Fibroblast of the conjunctiva (primary cell): ENCODE results near the gene VTI1A.

Experiments
- DNase-seq: peaks from one replicate; pipeline ENCODE4 v3.0.0-alpha.2; 2010; ENCODE audit warnings: low read depth

Gene VTI1A

DNA sequence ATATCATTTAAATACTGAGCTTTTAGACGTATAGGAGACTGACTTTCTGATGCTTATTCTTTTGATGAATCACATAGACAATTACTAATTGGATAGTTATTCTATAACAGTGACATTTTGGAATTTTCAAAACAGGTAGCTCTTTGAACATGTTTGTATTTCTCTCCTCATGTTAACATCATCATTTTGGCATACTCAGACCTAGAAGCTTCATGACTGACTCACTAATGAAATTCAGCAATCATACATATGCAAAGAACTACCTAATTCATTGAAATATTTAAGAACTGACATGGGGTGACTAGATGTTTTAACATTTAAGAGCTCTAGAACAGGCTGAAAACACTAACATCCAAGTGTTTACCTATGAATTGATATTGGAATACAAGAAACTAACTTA, 192.3 kb downstream of the VTI1A start:
- no peak for DNase-seq

DNA sequence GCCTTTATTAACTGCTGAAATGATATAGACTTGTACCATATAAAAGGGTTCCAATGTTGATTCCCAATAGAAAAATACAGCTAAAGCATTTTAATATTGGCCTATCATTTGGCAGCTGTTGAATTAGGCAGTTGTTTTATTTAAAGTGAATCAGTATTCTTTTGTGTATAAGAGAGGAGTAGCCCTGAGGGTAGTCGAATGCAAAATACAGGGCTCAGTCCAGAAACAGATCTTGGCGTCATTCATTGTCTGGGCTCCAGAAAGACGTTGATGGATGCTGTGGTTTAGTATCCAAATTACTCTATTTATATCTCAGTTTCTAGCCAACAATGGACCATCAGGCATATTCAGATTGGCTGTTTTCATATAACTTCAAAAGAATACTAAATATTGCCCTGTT, 193.6 kb downstream of the VTI1A start:
- no peak for DNase-seq

DNA sequence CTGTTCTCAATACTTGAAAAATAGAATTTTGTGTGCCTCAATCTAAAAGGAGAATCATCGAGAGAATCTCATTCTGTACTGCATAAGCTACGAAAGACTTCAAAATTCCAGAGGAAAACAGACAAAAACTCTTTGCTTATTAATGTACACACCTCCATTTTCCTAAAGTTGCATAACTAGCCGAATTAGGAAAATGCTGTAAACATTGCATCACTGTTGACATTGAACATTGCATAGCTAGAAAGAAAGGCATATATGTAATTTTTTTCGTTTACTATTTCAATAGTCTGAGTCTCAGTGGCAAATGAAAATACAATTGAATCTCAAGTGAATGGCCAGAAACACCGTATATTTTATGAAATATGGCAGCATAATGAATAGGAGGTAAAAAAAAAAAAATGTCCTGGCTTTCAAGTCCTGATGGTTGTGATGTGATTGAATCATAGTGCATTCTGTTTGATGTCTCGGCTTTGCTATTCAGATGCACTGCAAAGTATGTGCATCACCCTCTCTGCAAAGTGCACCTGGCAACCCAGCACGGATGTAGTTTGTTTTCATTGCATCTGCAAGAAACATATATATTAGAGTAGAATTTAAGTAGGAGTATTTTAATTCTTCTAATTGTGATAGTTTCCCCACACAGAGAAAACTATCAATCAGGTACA, 196.7 kb downstream of the VTI1A start:
- DNase-seq = no peak

DNA sequence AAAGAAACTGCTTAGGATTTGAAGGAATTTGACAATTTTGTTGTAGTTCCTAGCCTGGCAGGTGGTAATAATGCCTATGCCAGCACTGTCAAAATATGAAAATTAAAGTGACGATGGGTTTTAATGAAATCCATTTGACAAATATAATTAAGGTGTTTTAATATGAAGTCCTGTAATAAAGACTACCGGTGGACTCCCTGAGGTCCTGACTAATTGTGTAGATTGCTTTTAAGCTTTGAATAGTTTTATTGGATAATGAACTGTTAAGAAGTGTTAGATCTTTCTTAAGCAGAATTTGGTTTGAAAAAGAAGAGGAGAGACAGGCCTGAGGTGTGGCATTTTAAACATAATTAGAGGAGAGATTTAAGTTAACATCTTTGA, 197.2 kb downstream of the VTI1A start:
- no peak for DNase-seq

DNA sequence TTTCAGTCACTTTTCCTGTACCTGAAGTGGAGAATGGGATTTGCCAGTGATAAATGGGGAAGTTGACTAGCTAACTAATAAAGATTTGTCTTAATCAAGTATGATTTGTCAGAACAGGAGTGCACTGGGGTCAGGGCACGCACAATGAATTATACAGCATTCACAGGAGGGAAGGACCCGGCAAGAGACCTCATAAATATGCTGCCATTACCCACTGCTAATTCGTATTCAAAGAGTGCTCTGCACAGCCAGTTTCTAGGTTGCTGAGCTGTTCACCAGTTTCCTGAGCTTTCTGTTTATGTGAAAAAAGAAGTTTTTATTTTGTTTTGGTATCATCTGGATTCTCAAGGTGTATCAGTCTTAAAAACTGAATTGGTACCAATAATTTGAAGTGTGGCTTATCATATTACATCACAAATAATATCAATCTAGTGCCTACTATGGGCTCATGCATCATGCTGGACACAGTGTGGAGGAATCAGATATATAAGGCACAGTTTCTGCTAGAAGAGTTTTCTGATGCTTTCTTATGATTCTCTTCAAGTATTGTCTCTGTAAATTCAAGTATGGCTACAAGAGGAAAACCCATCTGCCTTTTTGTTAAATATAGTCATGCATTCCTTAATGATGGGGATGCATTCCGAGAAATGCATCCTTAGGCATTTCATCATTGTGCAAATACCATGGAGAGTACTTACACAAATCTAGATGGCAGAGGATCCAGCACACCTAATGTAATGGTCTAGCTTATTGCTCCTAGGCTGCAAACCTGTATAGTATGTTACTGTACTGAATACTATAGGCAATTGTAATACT, 202.2 kb downstream of the VTI1A start:
- DNase-seq = no peak

DNA sequence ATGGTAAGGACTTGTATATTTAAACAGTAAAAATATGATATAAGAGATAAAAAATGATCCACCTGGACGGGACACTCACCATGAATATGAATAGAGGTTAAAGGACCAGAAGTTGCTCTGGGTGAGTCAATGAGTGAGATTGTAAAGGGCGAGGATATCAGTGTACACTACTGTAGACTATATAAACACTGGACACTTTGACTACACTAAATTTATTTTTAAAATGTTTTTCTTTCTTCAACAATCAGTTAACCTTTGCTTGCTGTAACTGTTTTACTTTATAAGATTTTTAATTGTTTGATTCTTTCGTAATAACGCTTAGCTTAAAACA, 202.8 kb downstream of the VTI1A start:
- no peak for DNase-seq

DNA sequence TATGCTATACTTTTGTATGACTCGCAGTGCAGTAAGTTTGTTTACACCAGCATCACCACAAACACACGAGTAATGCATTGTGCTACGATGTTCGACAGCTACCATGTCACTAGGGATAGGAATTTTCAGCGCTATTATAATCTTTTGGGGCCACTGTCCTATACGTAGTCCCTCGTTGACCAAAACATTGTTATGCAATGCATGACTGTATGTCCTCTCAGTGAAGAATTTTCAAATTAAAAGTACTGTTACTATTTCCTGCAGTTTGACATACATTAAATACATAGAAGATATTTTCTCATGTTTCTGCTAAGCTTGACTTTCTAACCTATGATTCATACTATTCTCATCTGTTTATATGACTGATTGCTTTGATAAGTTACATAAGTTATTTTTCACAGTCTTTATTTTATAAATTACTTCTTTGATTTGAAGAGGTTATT, 203.6 kb downstream of the VTI1A start:
- DNase-seq = no peak

DNA sequence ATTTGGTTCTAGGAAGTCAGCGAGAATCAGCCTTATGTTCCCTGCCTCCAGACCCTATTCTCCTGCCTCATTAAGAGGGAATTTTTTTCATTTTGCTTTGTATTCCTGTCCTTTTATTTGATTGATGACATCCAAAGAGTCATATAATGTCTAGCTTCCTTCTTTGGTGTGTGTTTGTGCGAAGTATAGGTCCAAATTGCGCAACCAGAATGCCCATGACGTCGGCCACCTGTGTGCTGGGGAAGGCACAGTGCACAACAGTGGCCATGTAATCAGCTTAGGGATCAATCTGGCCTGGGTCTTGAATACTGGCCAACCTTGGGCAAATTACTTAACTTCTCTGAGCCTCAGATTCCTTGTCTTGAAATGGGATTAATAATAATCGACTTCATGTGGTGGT, 206.2 kb downstream of the VTI1A start:
- no peak for DNase-seq

DNA sequence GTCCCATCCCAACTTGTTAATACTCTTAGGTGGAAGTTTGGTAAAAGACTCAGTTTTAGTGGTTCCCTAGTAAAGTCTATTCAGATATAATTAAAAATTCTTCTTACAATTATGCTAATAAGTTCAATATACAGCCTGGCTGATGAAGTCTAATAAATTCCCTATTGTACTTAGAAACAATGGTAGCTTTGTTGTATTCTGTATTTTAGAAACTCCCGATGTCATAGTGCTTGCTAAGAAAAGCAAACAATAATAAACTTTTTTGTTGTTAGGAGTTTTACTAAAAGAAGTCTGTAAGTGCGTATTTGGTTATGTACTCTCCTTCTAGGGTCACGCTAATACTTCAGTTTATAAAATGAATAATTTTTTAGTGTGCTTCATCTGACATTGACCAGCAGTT, 206.8 kb downstream of the VTI1A start:
- DNase-seq = no peak

DNA sequence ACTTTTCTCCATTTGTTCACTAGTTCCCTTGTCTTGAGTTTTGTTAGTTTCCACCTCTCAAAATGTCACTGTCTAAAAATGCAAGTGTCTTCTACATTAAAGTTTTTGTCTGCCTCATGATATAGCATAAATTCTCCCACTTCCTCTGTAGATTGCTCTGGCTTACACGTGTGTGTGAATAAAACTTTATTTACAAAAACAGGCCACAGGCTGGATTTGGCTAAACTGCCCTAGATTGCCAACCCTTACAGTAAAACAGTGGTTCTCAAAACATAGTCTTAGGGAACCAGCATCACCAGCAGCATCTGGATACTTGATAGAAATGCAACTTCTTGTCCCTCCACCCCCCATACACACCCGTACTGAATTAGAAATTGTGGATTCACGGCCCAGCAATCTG, 207.8 kb downstream of the VTI1A start:
- DNase-seq = no peak

DNA sequence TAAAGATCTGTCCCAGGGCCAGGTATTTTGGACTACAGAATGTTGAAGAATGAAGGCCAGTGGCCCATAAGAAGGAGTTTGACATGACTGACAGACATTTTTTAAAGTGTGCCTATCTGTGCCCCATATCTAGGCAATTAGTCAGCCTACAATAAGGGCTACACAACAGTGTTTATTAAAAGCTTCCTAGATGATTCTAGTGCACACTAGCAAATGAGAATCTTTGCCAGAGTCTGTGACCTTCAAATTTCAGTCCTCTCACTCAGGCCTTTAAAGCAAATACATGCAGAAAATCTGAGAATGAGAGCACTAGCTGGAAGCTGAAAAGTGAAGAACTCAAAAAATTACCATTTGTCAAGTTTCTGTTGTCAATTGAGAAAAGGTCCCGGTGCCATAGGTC, 208.7 kb downstream of the VTI1A start:
- no peak for DNase-seq

DNA sequence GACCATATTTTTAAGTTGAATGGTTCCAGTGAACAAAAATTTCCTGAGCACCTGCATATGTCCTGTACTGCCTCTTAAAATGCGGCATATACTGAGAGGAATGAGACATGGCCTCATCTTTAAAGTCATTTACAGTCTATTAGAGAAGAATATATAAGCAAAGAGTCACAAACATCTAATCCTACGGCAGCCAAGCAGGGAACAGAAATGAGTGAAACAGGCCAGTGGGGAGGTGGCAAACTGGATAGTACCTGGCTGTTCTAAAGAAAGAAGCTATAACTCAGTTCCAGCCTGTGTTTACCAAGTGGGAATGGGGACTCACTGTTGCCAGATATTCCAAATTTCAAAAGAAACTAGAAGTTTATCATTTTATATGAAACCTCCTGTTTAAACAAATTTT, 211.4 kb downstream of the VTI1A start:
- DNase-seq = no peak

DNA sequence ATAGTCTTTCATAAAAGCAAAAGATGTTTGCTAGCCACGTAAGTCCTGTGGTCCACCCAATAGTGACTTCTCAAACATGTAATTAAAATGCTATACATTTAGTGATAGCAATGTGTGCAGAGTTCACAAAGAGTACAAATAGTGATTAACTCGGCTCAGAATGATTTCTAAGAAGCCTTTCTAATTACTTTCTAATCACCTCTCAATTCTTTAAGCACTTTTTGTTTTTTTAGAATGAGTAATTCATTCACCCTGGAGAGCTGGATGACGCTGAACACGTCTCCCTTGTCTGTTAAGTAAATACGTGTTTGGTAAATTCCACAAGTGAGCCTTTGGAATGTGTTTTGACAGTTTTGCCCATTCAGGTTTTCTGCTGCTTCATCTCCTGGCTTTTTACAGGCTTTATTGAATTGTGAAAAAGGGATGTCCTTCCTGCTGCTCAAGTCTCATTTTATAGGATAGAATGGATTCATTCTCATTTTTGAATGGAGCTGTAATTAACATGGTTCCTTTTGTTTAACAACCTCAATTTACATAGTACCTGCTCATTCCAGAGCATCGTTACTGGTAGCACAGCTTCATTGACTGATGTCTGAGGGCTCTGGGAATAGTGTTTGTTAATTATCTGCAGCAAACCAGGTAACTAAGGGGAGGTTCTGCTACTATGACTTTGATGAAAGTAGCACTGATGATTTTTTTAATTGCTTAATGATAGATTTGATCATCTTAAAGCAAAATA, 212.1 kb downstream of the VTI1A start:
- no peak for DNase-seq

DNA sequence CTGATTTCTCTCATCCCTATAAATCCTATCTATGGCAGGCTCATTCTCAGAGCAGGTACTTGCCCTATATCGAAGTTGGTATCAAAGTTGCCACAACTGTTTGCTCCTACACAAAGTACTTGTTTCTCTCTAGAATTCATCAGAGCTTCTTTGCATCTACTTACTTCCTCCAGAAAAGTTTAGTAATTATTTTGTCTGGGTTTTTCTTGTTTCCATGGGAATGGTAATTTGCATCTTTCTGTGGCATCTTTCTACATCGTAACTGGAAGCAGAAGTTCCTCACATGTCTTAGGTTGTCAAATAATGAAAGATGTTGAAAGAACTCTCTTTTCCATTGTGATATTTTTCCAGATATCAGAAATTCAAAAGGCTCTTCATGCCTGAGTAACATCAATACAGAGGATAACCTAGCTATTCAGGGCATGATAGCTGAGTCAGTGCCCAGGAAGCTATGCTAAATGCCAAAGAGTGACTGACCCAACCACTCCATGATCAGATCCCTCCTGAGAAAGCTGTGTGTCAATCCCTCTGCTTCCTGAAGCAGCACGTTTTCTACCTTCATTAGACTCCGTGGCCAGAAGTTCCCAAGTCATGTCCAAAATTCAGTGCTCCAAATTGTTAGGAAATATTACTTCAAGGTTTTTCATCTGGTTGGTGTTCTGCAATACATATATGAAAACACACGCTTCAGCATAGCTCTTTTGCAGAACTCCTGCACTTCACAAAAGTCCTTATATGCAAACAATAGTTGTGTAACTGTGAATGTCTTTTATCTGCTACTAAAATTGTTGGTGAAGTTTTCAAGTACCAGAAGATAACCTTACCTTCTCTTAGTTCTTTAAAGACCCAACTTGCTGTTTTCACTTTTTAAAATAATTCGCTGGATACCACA, 216.5 kb downstream of the VTI1A start:
- DNase-seq = no peak

DNA sequence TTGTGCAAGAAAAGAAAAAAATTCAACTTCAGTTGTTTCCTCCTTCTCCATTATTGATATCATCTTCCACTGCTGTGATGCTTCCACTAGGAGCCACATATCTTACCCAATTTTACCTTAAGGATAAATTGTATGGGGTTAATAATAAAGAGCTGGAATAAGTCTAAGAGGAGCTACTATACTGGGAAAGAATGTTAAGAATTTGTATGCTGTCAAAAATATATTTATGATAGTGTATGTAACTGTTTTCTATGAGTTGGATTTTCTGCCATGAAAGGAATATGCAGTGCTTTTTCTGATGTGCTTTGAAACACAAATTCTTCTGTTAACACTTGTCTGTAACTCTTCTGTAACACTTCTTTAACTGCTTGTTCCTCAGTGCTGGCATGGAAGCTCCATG, 219.1 kb downstream of the VTI1A start:
- DNase-seq = no peak

DNA sequence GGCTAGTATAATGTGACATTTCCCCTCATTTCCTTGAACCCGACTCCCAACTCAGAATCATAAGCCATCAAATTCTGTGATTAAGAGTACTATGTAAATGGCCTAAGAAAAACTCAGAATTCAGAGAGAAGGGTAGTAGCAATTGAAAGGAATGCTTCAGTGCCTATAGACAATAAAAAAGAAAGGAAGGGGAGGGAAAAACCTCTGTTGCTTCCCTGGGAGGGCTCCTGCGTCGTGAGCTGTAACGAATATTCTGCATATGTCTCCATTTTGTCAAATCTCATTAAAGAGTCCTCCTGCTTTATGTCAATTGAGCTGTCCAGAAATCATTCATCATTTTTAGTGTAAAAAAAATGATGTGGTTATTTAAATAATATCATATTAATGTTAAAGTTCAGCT, 223.0 kb downstream of the VTI1A start:
- no peak for DNase-seq

DNA sequence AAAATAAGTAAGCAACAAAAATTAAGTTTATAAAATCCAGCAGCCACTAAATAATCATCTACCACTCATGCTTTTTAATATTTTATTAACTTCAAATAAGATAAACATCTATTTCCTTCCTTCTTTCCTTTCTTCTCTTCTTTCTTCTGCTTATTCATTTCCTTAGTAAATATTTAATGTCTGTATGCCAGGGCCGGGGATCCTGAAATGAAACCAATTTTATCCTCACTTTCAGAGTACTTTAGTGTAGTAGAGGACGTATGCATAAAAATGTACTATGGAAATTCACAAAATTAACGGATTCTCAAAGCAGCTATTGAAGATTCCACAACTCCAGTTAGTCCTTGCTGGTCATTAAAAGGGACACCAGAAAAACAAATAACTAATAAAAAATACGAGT, 224.7 kb downstream of the VTI1A start:
- no peak for DNase-seq

DNA sequence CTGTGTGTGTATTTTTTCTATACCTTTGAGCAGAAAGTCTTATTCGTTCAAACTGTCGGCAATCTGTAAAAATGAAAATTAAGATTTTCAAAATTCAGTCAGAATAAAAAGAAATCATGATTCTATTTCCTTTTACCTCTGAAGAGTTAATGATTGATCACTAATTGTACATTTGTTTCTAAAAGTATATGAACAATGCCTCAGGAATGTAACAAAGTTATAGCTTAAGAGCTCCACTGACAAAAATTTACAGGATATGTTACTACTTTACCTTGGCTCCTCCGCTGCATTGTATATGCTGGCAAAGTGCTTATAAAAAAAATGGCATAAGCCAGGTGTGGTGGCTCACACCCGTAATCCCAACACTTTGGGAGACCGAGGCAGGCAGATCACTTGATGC, 225.7 kb downstream of the VTI1A start:
- no peak for DNase-seq

DNA sequence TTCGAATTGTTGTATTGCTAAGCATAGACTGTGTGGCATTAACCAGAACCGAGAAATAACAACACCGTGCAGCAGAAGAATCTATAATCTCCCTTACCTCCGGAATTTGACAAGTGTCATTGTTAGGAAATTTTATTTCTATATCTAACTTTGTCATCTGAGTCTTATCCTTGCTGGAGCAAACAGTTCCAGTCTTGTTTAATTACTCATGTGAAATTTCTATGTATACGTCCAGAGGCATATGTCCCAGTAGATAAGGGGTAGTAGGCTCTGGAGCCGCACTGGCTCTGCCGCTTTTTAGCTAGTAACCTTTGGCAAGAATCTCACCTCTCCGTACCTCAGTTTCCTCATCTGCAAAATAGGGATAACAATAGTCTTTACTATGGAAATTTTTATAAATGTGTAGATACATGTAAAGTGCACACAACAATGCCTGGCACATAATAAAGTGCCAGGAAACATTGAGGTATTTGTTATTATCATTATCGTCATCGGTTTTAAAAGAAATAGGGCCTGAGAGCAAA, 228.6 kb downstream of the VTI1A start:
- DNase-seq = no peak

DNA sequence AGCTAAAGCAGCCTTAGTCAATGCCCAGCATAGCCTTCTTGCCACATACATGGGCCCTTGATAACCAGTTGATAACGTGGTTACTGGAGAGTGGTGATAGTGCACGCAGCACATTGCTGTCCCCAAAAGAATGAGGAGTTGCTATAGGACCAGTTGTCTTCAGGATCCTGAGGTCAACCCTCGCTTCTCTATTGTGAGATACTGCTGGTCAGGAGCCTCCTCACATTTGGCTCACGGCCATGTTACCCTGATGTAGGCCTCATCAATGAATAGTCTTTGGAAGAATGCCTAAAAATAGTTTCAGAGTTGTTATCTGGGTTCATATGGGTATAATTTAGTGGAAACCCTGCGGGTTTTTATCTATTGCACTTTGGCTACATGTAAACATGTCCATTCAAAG, 230.7 kb downstream of the VTI1A start:
- no peak for DNase-seq

DNA sequence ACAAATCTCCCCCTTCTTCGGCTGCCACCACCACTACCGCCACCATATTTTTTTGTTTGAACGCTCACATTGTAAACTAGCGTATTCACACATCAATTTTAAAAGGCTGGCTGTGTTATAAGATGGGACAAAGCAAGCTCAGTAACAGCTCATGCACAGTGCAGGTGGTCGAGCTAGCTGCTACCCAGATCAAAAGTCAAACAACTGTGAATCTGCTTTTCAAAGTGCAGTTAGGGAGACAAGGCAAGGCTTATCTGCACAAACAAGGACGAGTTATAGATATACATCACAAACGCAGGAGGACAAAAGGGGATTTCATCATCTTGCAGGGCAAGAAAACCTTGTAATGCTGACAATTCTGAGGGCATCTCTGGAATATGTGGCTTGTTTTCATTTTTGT, 231.6 kb downstream of the VTI1A start:
- no peak for DNase-seq

DNA sequence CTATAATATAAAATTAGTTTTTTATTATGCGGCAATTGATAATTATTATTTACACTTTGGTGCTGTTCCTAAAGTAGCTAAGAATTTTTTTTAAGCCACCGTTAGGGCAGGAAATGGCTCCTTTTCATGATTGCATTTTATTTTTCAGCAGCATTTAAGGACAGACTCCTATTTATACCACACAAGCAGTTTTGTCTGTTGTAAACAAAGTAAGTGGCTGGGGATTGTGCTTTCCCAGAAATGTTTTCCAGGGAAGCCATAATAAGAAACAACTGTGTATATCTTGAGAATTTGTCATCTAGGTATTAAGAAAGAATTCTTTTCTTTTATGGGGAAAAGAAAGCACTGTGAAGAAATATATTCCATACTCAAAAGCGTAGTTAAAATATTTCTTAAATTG, 232.0 kb downstream of the VTI1A start:
- no peak for DNase-seq
